HG02885 (cell line): ENCODE results near the gene TALDO1.

Experiments
- ATAC-seq: cut with Tn5 transposase; IDR thresholded peaks from one replicate; pipeline ENCODE4 v1.9.1; 2021; ENCODE audit warnings: mild to moderate bottlenecking; ENCODE audit not compliant: unreplicated experiment, poor library complexity

Gene TALDO1

DNA sequence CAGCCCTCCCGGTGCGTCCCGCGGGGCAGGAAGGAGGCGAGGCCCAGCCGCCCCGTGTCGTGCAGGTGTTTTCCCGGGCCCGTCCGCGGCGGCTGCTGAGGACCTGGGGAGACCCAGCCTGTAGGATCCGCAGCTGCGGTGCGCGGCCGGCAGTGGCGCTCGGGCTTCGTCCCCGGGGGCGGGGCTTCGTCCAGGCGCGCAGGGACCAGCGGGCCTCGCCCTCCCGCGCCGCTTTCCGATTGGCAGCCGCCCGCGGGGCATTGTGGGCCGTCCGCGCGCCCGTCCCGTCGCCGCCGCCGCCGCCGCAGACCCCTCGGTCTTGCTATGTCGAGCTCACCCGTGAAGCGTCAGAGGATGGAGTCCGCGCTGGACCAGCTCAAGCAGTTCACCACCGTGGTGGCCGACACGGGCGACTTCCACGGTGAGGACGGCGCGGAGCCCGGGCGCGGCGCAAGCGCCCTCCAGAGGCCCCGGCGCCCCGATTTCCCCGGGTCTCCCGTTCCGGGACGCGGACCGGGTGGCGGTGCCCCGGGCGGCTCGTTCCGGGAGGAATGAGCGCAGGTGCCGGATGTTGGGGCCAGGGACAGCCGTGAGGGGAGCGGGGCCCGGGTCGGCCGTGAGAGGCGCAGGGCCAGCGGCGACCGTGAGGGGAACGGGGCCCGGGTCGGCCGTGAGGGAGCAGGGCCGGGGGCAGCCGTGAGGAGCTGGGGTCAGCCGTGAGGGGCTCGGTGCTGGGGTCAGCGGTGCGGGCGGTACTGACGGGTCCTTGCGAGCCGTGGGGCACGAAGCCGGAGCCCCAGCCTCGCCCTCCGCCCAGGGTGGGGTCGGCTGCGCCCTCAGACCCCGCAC, at the start of gene TALDO1:
Gene TALDO1, plus strand, starts transcription at position 307 of the 849 bp plus-strand sequence. Its CDS starts 18 bp downstream, at position 325.
- peak; percentile 93 for ATAC-seq

DNA sequence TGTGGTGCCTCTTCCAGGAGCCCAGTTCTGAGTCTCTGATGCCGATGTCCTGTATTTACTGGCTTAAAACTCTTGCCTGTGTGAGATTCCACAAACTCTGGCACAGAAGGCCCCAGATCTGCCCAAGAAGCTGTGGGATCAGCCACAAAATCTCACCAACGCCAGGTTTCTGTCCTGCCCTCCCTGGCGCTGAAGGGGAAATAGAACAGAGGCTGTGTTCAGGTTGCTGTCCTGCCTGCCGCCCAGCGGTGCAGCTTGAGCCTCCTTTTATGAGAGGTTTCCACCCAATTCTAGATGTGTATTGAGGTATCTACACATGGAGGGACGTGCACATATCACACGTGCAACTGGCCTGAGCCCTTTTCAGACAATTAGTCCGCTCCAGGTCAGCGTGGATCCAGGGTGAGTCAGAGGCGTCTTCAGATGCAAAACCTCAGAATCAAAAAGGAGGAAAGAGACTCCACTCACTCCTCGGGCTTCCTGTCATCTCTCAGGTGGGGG, 49.4 kb upstream of the TALDO1 start:
- no peak for ATAC-seq

DNA sequence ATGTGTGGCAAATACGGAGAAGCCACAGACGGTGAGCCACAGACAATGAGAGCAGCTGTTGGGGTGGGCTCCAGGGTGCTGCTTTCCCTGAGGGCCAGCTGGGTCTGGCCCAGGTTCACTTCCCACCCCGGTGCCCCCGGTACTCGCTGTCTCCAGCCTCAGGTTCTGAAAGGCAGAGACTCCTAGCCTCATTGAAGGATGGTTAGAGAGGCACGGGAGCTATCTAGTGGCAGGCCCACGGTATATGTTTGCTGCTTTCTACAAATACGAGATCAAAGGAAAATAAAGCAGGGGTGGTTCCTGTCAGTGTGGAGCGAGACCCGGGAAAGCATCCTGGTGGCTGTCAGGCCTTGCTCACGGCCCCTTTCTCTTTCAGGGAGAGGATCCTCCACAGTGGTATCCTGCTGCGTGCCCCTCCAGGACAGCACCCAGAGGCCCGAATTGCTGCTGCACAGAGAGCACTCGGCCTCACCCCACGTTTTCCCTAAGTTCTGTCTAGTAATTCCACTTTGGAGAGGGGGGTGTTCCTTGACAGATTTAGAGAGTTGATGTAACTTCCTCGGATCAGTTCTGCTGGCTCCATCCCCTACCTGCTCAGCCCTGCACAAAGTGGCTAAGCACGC, 48.7 kb upstream of the TALDO1 start:
- ATAC-seq: no peak

DNA sequence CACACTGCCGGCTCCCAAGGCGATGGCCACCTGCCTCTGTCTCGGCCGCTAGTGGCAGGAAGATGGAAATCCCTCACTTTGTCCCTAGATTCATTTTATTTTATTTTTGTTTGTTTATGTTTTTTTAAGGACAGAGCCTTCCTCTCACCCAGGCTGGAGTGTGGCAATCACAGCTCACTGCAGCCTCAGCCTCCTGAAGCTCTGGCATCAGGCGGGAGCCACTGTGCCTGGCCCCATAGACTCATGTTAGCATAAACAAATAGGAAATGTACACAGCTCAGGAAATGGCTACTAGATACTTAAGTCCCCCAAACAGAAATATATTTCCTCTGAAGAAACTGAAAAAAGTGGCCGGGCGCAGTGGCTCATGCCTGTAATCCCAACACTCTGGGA, 48.2 kb upstream of the TALDO1 start:
- ATAC-seq: no peak

DNA sequence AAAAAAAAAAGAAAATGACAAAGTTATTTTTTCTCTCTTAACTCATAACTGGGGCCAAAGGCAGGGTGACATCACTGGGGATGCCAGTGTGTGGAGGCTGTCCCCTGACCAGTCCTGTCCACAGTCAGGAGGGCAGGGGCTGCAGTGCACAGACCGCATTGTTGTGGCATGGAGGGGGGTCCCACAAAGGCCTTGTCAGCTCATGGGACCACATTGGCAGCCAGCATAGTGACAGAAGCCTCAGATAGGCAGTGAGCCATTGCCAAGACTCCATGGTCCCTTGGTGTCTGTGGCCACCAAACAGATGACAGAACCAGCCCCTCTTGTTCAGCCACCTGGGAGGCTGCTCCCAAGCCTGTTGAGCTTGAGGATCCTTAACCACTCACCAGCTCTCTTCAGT, 47.5 kb upstream of the TALDO1 start:
- no peak for ATAC-seq

DNA sequence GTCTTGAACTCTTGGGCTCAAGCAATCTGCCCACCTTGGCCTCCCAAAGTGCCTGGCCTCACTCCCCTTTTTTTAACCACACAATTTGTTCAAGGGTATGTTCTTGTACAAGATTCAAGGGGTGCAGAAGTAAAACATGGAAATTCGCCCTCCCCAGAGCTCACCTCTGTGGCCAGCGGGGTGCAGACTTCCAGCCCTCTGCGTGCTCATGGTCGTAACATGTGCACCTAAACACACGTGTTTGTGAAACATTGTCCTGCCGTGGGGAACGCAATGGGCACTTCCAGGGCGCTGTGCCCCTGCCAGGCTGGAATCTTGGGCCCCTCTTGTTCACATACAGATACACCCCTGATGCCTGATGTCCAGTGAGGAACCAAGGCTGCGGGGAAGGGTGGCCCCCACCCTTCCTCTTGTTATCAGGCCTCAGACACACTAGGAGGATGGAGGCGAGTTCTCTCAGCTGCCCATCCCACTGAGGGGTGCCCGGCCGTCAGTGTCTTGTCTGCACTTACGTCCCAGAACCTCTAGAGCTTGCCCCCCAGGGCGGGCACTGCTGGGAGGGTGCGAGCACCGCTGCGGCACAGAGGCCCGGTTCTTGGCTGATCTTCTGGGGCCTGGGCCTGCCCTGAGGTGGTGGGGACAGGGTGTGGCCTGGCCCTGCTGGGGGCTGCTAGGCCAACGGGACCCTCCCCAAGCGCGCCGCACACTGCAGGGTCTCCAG, 45.4 kb upstream of the TALDO1 start:
- no peak for ATAC-seq

DNA sequence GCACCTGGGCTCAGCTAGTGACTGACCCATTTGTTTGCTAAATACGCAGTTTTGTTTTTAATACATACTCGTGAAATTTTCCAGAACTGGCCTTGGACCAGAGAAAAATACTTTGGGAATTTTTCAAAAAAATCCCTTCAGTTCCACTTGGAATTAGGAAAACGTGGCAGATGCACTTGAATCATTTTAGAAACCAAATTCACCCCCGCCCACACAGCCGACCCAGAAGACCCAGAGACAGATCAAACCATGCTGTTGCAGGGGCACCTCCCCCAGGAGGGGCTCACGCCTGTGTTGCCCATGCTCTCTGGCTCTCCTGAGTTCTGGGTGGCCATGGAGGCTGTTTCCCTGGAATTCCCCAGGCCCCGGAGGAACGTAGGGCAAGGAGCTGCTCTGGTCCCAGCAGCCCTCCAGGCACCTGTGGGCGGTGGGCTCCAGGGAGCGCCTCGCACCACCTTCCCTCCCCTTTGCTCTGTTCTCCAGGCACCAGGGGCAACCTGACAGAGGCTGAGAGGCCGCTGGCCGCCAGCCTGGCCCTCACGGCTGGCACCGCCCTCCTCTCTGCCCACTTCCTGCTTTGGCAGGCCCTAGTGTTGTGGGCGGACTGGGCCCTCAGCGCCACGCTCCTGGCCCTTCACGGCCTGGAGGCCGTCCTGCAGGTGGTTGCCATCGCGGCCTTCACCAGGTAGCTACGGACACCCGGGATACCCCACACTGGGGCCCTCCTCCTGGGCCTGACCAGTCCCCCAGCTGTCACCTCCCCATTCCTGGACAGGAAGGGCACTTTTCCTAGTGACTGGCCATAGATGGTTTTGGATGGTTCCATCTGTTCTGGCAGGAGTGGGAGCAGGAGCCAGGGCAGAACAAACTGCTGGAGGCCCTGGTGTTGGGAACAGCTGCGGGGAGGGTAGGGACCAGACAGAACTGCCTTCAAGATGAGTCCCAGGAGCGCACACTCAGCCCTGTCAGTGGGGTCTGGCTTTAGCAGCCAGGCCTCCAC, 44.5 kb upstream of the TALDO1 start:
- no peak for ATAC-seq

DNA sequence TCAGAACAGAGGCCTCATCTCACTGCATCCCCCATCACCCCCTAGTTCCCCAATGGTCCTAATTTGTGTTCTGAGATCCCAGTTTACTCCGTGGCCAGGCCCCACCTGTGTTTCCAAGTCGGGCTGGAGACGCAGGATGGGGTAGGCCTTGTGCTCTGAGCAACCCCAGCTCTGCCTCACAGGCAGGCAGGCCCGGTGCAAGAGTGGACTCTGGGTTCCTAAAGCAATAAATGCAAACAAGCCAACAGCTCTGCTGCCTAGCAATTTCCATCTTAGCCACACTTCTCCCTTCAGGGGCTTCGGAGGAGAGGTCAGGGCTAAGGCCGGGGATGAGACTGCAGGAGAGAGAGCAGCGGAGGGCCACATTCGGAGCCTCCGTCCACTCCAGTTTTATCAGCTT, 43.8 kb upstream of the TALDO1 start:
- ATAC-seq: no peak

DNA sequence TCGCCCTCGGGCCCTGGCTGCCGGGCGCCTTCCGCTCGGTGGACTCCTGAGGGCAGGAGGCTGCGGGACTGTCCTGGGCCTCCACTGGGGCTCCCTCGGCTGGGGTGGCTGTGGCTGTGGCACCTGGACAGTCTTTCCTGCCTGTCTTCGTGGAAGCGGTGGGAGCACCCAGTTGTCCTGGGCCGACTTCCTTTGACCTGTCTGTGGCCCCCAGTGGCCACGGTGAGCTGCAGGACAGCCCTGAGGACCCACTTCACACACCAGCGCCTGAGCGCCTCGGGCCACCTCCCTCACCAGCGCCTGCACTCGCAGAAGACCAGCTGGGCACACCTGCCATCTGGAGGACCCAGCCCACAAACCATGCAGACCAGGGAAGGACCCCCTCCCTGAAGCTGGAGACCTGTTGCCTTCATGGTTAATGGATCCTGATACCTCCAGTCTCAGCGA, 43.0 kb upstream of the TALDO1 start:
- no peak for ATAC-seq

DNA sequence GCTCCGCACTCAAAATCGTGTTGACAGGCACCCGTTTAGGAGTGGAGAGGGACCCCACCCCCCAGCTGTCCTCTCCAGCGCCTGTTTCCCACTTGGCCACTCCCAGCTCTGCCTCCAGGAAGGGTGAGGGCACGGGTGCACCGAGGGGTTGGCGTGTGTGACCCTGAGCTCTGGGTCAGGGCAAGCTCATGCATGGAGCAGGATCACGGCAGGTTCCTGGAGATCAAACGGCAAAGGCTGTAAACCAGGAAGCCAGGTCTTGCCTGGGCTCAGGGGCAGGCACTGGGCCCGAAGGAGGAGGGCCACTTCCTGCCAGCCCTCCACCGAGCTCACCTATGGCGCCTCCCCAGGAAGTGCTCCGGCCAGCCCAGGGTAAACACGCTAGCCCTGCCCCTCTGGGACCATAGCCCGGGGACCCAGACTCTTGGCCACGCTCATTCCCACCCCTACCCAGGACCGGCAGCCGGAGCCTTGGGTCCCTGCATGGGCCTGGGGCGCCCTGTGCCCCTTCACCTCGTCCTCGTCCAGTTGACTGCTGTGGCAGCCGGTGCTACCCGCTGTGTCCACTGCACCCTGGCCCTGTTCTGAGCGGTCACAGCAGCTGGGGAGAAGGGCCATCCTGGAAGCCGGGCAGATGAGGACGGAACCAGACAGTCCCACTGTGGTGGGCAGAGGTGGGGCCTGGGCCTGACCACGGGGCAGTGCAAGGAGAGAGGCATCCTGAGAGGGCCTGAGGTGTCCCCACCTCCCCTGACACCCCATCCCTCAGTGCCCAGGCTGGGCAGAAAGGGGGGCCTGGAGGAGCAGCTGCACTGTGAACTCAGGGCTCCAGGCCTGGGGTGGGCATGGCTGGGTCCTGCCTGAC, 42.3 kb upstream of the TALDO1 start:
- ATAC-seq: no peak

DNA sequence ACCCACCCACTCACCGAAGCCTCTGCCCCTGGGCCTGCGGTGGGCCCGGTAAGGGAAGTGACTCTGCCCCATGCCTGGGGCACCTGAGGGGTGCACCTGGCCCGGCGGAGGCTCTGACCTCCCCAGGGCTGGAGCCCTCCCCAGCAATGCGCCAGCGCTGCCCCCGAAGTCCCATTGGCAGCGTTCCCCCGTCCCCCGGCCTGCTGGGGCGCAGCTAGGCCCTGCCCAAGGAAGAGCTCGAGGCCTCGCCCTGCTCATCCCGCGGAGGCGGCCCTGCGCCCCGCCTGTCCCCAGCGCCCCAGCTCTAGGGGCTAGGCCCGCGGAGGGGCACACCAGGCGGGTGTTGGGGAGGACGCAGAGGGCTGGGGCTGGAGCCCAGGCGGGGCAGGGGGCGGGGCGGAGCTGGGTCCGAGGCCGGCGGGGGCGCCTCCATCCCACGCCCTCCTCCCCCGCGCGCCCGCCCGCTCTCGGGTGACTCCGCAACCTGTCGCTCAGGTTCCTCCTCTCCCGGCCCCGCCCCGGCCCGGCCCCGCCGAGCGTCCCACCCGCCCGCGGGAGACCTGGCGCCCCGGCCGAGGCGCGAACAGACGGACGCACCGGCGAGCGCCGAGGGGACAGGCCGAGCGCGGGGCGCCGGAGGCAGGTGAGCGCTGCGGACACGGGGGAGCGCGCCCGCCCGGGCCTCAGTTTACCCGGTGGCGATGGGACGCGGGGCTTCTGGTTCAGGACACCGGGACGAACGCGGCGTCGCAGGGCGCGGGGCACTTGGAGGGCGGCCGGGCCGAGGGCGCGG, 41.4 kb upstream of the TALDO1 start, which contains the start of gene EPS8L2:
Gene EPS8L2, plus strand, starts transcription at position 586 of the 793 bp plus-strand sequence. CDS start 3,177 bp downstream, outside the sequence.
- ATAC-seq: no peak

DNA sequence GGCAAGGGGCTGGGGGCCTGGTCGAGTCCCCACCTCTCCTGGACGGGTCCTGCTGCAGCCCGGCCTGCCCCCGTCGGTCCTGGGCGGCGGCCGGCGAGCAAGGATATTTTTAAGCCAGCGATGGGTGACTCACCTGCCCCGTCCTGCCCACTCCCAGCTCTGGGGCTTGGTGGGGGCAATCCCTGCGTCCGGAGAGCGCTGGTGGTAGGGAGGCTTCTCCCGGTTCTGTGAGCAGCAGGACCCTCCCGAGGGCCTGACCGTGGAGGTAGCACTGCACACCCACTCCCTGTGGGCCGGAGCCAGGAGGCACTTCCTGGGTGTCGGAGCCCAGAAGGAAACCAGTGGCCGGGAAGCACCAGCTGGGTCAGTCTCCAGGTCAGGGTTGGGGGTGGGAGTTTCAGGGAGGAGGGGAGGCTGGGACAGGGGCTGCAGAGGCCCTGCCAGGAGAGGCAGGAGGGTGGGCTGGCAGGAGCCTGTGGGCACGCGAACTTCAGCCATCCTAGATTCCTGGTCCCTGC, 40.8 kb upstream of the TALDO1 start:
- ATAC-seq: no peak

DNA sequence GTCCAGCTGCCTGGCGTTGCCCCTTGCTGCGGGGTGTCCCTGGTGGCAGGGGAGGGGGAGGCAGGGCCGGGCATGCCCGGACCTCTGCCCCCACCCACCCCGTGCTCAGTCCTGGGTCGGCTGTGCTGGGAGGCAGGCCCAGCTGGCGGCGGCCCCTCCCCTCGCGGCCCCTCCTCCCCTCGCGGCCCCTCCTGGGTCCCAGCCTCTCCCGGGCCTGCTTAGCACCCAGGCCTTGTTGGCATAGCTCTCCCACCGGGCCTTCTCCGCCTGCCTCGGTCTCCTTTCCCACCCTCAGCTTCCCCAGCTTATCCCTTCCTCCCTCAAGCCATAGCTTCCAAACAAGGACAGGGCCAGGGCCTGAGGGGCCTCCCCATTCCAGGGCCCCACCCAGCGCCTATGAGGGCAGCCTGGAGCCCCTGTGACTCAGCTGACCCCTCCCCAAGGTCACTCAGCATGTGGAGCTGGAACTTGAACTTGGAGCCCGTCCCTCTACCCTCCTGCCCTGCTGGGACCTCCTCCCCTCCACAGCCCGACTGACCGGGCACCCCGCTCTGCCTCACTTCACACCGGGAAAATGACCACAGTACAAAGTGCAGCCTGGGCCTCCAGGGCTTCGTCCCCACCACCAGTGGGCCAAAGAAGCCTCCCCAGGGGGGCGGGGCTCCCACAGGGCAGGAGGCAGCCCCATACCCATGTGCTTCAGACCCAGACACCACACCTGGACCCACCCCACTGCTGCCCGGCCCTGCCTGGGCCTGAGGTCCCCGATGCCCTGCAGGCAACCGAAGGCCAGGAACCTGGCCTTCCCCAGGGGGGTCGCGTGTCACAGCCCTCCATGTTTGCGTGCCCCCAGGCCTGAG, 40.1 kb upstream of the TALDO1 start:
- ATAC-seq: no peak

DNA sequence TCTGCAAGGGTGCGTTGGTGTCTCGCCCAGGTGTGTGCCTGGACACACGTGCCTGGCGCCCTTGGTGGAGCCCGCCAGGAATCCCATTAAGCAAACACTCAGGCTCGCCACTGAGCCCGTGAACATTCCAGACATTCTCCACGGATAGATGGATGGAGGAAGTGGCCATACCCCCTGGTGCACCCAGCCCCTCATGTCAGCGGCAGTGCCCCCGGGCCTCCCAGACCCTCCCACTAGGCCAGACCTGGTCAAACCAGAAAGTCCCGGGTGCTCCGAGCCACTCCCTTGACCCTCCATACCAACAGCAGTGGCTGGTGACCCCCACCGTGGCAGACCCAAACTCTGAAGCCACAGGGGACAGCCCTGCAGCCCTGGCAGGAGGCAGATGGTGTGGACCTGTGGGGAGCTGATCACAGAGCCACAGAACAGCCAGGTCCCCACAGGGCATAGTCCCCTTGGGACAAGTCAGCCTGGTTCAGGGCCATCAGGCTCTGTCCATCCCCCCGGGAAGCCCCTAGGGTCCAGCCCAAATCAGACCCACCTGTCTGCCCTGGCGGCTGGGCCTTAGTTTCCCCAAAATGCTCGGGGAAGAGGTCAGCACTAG, 39.3 kb upstream of the TALDO1 start:
- no peak for ATAC-seq

DNA sequence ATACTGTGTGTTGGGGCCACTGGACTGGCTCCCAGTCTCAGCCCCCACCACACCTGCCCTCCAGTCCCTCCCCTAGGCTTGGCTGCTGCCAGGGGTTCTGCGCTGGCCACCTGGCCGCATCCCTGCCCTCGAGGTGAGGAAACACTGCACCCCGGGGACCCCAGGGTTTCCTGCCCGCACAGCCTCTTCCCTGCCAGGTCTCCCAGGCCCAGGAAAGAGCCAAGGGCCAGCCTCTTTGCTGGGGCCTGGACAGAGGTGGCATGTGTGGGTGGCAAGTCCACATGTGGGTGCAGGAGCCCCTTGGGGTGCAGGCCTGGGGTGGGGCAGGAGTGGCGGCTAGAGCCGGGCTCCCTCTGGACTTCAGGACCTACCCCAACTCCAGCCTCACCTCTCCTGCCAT, 38.8 kb upstream of the TALDO1 start:
- no peak for ATAC-seq
